ENCODE data around the gene TMEM132C.

DNA sequence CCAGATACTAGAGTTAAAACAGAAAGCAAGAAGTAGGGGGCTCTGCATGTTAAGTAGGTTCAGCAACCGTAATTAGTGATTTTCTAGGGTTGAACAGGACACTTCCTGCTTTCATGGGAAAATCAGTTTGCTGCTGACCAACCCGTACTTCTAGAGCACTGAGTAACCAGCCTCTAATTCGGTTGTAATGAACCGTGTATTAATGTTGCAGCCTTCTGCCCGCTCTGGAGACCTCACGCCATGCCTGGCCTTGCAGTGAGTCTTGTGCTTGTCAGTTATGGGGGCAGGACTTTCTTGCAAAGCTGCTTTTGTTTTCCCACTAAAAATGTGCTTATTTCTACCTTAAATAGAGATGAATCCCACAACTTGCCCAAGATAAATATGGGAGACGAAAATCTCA, 89.6 kb downstream of the TMEM132C start:
- TF ChIP-seq, protein P1, sequence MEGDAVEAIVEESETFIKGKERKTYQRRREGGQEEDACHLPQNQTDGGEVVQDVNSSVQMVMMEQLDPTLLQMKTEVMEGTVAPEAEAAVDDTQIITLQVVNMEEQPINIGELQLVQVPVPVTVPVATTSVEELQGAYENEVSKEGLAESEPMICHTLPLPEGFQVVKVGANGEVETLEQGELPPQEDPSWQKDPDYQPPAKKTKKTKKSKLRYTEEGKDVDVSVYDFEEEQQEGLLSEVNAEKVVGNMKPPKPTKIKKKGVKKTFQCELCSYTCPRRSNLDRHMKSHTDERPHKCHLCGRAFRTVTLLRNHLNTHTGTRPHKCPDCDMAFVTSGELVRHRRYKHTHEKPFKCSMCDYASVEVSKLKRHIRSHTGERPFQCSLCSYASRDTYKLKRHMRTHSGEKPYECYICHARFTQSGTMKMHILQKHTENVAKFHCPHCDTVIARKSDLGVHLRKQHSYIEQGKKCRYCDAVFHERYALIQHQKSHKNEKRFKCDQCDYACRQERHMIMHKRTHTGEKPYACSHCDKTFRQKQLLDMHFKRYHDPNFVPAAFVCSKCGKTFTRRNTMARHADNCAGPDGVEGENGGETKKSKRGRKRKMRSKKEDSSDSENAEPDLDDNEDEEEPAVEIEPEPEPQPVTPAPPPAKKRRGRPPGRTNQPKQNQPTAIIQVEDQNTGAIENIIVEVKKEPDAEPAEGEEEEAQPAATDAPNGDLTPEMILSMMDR (IDR thresholded peaks at IDR 0.05), result no peak
- TF ChIP-seq POLR2A (IDR thresholded peaks at IDR 0.05), result no peak

Measured in heart left ventricle (tissue), 13 donors.